ENCODE measurements around the gene JMJD7. TPM values are rescaled to one million over a fixed set of nuclear protein-coding genes. Genes with fewer than 3 reads are reported as not detected.
"Not testable (repeated sequence)": the region's sequence is repeated elsewhere in the genome, so short reads cannot be mapped to it uniquely, and the experiment has no call there.

The JMJD7 gene
- total RNA-seq, 2 experiments from 2014 or later = 3.0 to 14.1 TPM

GRCh38 chr15:41828807-41829141, 882 bp downstream of the JMJD7 start:
- H3K4me2 ChIP-seq (ENCODE audit: low read length) = peak overlapping the region; percentile 89
- BruUV-seq (replicated peaks) = TSS peak; percentile 68
- peaks cover 23% of the 10 kb centered on the region for H3K4me1 ChIP-seq (ENCODE audit: insufficient read depth, low read length, poor library complexity, severe bottlenecking)
- DNase-seq (ENCODE audit: low spot score) = no peak
- no peaks in the 10 kb centered on the region for H4K20me1 ChIP-seq (ENCODE audit: insufficient read depth, low read length)
- CTCF ChIA-PET (ENCODE audit: unreplicated experiment) = no interaction called here
- no peaks in the 10 kb centered on the region for H3K79me2 ChIP-seq (ENCODE audit: insufficient read depth, low read depth, low read length)
- H3K27ac ChIP-seq (ENCODE audit: low read depth, low read length, poor library complexity, severe bottlenecking) = no peak overlapping the region
- H3K4me3 ChIP-seq (ENCODE audit: low read depth, low read length, poor library complexity, severe bottlenecking) = peak overlapping the region; percentile 84
- H3K9me3 ChIP-seq (ENCODE audit: low read length) = no peaks in the 10 kb centered on the region
- no peak for TF ChIP-seq CTCF (conservative IDR thresholded peaks at IDR 0.05; ENCODE audit: low read length)
- TF ChIP-seq EZH2phosphoT487 (IDR thresholded peaks at IDR 0.05; ENCODE audit: borderline replicate concordance, low read depth, low read length) = no peak
- H2AFZ ChIP-seq (ENCODE audit: low read length) = peak overlapping the region; percentile 81
- no peaks in the 10 kb centered on the region; the same call in 1 of the 2 replicates for H3K36me3 ChIP-seq (ENCODE audit: insufficient read depth, low read length)
- intact Hi-C loops (cut with micrococcal nuclease; ENCODE audit: unreplicated experiment) = loop anchor here (5.0 kb wide), 1 partner anchor 74 kb away; no protein-coding TSS in a partner anchor
- POLR2A ChIA-PET = no interaction called here
- no peaks in the 10 kb centered on the region for H3K9me2 ChIP-seq (ENCODE audit: insufficient read depth, low read length)

GRCh38 chr15:41829959-41830646, 2.2 kb downstream of the JMJD7 start:
- Histone ChIP-seq H3K9me2 (ENCODE audit: insufficient read depth, low read length) (no peaks in the 10 kb centered on the region), H4K20me1 (ENCODE audit: insufficient read depth, low read length) (no peaks in the 10 kb centered on the region), H3K4me1 (ENCODE audit: insufficient read depth, low read length, poor library complexity, severe bottlenecking) (peaks cover 23% of the 10 kb centered on the region), H3K79me2 (ENCODE audit: insufficient read depth, low read depth, low read length) (no peaks in the 10 kb centered on the region), H3K27ac (ENCODE audit: low read depth, low read length, poor library complexity, severe bottlenecking) (no peak overlapping the region), H3K4me2 (ENCODE audit: low read length) (no peak overlapping the region), H3K36me3 (ENCODE audit: insufficient read depth, low read length) (no peaks in the 10 kb centered on the region; the same call in 1 of the 2 replicates), H2AFZ (ENCODE audit: low read length) (no peak overlapping the region), H3K4me3 (ENCODE audit: low read depth, low read length, poor library complexity, severe bottlenecking) (no peak overlapping the region), H3K9me3 (ENCODE audit: low read length) (no peaks in the 10 kb centered on the region)
- TF ChIP-seq EZH2phosphoT487 (IDR thresholded peaks at IDR 0.05; ENCODE audit: borderline replicate concordance, low read depth, low read length) (no peak), CTCF (conservative IDR thresholded peaks at IDR 0.05; ENCODE audit: low read length) (no peak)
- CTCF ChIA-PET (ENCODE audit: unreplicated experiment) = no interaction called here
- DNase-seq (ENCODE audit: low spot score) = no peak
- intact Hi-C loops (cut with micrococcal nuclease; ENCODE audit: unreplicated experiment) = loop anchor here (5.0 kb wide), 1 partner anchor 72 kb away; no protein-coding TSS in a partner anchor
- BruUV-seq (replicated peaks) = no TSS peak
- POLR2A ChIA-PET = no interaction called here

- POLR2A ChIA-PET = interaction anchor here (1.0 kb wide), 1 partner anchor 27 kb away, joined by 3 read pairs; no protein-coding TSS in a partner anchor
- H2AFZ ChIP-seq (ENCODE audit: low read length); H3K79me2 ChIP-seq (ENCODE audit: insufficient read depth, low read depth, low read length); H3K9me2 ChIP-seq (ENCODE audit: insufficient read depth, low read length); H3K9me3 ChIP-seq (ENCODE audit: low read length); intact Hi-C loops (cut with micrococcal nuclease; ENCODE audit: unreplicated experiment); H3K4me3 ChIP-seq (ENCODE audit: low read depth, low read length, poor library complexity, severe bottlenecking); H3K27ac ChIP-seq (ENCODE audit: low read depth, low read length, poor library complexity, severe bottlenecking); H4K20me1 ChIP-seq (ENCODE audit: insufficient read depth, low read length); H3K4me2 ChIP-seq (ENCODE audit: low read length); BruUV-seq (replicated peaks); DNase-seq (ENCODE audit: low spot score); CTCF ChIA-PET (ENCODE audit: unreplicated experiment); H3K36me3 ChIP-seq (ENCODE audit: insufficient read depth, low read length): not testable (repeated sequence)
- peaks cover 23% of the 10 kb centered on the region for H3K4me1 ChIP-seq (ENCODE audit: insufficient read depth, low read length, poor library complexity, severe bottlenecking)
These were observed 3.4 kb downstream of the JMJD7 start for GRCh38 chr15:41831291-41831690.
